ENCODE measurements around the gene KCNE3. TPM values are rescaled to one million over a fixed set of nuclear protein-coding genes. Genes with fewer than 3 reads are reported as not detected.

The KCNE3 gene
- total and polyA plus RNA-seq, 2 experiments from 2014 or later: 2.3 to 10.6 TPM

DNA sequence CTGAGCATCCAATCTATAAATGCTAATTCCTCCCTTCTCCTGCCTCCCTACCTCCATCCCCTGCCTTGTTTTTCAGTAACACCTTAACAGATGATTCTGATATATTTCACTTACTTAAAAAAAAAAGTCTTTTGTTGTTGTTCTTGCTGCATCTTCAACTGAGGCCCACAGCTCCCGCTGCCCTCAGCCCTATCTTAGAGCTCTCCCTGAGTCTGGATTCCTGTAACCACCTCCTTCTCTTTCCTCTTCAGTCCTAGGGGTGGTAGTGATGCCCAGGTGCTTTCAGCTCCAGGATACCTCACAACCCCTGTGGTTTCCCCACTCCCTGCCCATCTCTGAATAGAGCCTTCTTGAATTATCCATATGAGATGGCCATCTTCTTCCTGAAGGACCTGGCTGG lies 3.7 kb upstream of the KCNE3 start (continued):
- TF ChIP-seq, protein P1, sequence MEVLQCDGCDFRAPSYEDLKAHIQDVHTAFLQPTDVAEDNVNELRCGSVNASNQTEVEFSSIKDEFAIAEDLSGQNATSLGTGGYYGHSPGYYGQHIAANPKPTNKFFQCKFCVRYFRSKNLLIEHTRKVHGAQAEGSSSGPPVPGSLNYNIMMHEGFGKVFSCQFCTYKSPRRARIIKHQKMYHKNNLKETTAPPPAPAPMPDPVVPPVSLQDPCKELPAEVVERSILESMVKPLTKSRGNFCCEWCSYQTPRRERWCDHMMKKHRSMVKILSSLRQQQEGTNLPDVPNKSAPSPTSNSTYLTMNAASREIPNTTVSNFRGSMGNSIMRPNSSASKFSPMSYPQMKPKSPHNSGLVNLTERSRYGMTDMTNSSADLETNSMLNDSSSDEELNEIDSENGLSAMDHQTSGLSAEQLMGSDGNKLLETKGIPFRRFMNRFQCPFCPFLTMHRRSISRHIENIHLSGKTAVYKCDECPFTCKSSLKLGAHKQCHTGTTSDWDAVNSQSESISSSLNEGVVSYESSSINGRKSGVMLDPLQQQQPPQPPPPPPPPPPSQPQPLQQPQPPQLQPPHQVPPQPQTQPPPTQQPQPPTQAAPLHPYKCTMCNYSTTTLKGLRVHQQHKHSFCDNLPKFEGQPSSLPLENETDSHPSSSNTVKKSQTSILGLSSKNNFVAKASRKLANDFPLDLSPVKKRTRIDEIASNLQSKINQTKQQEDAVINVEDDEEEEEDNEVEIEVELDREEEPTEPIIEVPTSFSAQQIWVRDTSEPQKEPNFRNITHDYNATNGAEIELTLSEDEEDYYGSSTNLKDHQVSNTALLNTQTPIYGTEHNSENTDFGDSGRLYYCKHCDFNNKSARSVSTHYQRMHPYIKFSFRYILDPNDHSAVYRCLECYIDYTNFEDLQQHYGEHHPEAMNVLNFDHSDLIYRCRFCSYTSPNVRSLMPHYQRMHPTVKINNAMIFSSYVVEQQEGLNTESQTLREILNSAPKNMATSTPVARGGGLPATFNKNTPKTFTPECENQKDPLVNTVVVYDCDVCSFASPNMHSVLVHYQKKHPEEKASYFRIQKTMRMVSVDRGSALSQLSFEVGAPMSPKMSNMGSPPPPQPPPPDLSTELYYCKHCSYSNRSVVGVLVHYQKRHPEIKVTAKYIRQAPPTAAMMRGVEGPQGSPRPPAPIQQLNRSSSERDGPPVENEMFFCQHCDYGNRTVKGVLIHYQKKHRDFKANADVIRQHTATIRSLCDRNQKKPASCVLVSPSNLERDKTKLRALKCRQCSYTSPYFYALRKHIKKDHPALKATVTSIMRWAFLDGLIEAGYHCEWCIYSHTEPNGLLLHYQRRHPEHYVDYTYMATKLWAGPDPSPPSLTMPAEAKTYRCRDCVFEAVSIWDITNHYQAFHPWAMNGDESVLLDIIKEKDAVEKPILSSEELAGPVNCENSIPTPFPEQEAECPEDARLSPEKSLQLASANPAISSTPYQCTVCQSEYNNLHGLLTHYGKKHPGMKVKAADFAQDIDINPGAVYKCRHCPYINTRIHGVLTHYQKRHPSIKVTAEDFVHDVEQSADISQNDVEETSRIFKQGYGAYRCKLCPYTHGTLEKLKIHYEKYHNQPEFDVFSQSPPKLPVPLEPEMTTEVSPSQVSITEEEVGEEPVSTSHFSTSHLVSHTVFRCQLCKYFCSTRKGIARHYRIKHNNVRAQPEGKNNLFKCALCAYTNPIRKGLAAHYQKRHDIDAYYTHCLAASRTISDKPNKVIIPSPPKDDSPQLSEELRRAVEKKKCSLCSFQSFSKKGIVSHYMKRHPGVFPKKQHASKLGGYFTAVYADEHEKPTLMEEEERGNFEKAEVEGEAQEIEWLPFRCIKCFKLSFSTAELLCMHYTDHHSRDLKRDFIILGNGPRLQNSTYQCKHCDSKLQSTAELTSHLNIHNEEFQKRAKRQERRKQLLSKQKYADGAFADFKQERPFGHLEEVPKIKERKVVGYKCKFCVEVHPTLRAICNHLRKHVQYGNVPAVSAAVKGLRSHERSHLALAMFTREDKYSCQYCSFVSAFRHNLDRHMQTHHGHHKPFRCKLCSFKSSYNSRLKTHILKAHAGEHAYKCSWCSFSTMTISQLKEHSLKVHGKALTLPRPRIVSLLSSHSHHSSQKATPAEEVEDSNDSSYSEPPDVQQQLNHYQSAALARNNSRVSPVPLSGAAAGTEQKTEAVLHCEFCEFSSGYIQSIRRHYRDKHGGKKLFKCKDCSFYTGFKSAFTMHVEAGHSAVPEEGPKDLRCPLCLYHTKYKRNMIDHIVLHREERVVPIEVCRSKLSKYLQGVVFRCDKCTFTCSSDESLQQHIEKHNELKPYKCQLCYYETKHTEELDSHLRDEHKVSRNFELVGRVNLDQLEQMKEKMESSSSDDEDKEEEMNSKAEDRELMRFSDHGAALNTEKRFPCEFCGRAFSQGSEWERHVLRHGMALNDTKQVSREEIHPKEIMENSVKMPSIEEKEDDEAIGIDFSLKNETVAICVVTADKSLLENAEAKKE (CRISPR knock-in tag; IDR thresholded peaks at IDR 0.05): no peak
- TF ChIP-seq EZH2 (IDR thresholded peaks at IDR 0.05; ENCODE audit: low read depth, unreplicated experiment) (no peak), JUNB (IDR thresholded peaks at IDR 0.05; ENCODE audit: unreplicated experiment) (no peak)

DNA sequence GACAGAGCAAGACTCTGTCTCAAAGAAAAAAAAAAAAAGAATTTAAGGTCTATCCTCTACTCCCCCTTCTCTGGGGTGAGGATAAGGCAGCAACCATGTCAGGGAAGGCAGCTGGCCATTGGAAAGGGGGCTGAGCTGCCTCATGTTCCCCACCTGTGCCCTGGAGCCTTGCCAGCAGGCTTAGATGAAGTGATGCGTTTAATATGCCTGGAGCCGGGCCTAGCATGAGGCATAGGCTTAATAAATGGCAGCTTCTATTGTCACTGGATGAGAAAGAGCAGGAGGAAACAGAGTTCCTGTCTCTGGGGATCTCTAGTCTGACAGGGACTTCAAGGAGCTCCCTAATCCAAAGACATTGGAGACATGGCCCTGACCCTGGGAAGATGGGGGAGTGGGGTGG lies 3.2 kb upstream of the KCNE3 start:
- no peak for ATAC-seq
- peaks cover 13% of the 10 kb centered on the region for H3K4me1 ChIP-seq (ENCODE audit: insufficient read depth)

DNA sequence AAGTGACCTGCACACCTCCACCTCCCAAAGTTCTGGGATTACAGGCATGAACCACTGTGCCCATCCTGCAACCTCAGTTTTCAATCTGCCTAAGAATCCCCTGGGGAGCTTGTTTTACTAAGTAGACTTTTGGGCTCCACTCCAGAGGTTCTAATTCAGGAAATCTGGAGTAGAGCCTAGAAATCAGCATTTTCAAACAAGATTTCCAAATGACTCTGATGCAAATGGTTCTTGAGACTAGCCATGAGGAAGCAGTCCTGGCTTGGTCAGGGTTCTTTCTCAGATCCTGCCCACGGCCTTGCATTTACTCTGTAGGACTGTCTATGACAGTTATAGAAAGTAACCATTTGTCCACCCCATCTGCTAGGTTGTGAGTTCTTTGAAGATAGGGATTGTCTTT lies 1.6 kb upstream of the KCNE3 start:
- peaks cover 18% of the 10 kb centered on the region for H3K4me1 Mint-ChIP-seq
- no peaks in the 10 kb centered on the region for H3K36me3 Mint-ChIP-seq (ENCODE audit: low read depth)
- Histone ChIP-seq H3K9me2 (ENCODE audit: insufficient read depth) (peaks cover 23% of the 10 kb centered on the region), H3K4me2 (no peak overlapping the region), H3K27me3 (ENCODE audit: insufficient read depth) (peaks cover 11% of the 10 kb centered on the region; the same call in 1 of the 2 replicates), H4K20me1 (replicated peaks; ENCODE audit: insufficient read depth) (no peaks in the 10 kb centered on the region), H3K4me3 (no peak overlapping the region), H3K4me1 (ENCODE audit: insufficient read depth) (peaks cover 13% of the 10 kb centered on the region), H3K27ac (ENCODE audit: low read depth) (no peak overlapping the region), H3F3A (replicated peaks; ENCODE audit: low read depth) (no peaks in the 10 kb centered on the region), H3K36me3 (ENCODE audit: insufficient read depth) (no peaks in the 10 kb centered on the region), H3K79me2 (replicated peaks; ENCODE audit: insufficient read depth) (no peaks in the 10 kb centered on the region), H2AFZ (no peak overlapping the region)
- H3K9me3 Mint-ChIP-seq: no peaks in the 10 kb centered on the region
- DNase-seq (ENCODE audit: low spot score) (no peak), ATAC-seq (no peak)
- H3K4me3 Mint-ChIP-seq: no peak overlapping the region
- H3K27ac Mint-ChIP-seq: no peak overlapping the region
- peaks cover 14% of the 10 kb centered on the region for H3K27me3 Mint-ChIP-seq (ENCODE audit: insufficient read depth, low read depth, poor library complexity)
- TF ChIP-seq JUNB (IDR thresholded peaks at IDR 0.05; ENCODE audit: unreplicated experiment): no peak
- no peak for TF ChIP-seq POLR2AphosphoS5 (IDR thresholded peaks at IDR 0.05; ENCODE audit: low read depth)
- TF ChIP-seq, protein P2, sequence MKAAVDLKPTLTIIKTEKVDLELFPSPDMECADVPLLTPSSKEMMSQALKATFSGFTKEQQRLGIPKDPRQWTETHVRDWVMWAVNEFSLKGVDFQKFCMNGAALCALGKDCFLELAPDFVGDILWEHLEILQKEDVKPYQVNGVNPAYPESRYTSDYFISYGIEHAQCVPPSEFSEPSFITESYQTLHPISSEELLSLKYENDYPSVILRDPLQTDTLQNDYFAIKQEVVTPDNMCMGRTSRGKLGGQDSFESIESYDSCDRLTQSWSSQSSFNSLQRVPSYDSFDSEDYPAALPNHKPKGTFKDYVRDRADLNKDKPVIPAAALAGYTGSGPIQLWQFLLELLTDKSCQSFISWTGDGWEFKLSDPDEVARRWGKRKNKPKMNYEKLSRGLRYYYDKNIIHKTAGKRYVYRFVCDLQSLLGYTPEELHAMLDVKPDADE (IDR thresholded peaks at IDR 0.05): no peak
- no peak for TF ChIP-seq ZNF114 (CRISPR knock-in tag; IDR thresholded peaks at IDR 0.05)
- TF ChIP-seq CREB1 (CRISPR knock-in tag; IDR thresholded peaks at IDR 0.05; ENCODE audit: low read depth): no peak
- TF ChIP-seq, protein P3, sequence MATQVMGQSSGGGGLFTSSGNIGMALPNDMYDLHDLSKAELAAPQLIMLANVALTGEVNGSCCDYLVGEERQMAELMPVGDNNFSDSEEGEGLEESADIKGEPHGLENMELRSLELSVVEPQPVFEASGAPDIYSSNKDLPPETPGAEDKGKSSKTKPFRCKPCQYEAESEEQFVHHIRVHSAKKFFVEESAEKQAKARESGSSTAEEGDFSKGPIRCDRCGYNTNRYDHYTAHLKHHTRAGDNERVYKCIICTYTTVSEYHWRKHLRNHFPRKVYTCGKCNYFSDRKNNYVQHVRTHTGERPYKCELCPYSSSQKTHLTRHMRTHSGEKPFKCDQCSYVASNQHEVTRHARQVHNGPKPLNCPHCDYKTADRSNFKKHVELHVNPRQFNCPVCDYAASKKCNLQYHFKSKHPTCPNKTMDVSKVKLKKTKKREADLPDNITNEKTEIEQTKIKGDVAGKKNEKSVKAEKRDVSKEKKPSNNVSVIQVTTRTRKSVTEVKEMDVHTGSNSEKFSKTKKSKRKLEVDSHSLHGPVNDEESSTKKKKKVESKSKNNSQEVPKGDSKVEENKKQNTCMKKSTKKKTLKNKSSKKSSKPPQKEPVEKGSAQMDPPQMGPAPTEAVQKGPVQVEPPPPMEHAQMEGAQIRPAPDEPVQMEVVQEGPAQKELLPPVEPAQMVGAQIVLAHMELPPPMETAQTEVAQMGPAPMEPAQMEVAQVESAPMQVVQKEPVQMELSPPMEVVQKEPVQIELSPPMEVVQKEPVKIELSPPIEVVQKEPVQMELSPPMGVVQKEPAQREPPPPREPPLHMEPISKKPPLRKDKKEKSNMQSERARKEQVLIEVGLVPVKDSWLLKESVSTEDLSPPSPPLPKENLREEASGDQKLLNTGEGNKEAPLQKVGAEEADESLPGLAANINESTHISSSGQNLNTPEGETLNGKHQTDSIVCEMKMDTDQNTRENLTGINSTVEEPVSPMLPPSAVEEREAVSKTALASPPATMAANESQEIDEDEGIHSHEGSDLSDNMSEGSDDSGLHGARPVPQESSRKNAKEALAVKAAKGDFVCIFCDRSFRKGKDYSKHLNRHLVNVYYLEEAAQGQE (IDR thresholded peaks at IDR 0.05; ENCODE audit: unreplicated experiment): no peak

More for the DNA sequence above, 3.2 kb upstream of the KCNE3 start:
- Histone ChIP-seq H3K27ac (ENCODE audit: low read depth) (no peak overlapping the region), H3F3A (replicated peaks; ENCODE audit: low read depth) (no peaks in the 10 kb centered on the region), H3K9me2 (ENCODE audit: insufficient read depth) (peaks cover 22% of the 10 kb centered on the region), H3K79me2 (replicated peaks; ENCODE audit: insufficient read depth) (no peaks in the 10 kb centered on the region), H4K20me1 (replicated peaks; ENCODE audit: insufficient read depth) (no peaks in the 10 kb centered on the region), H3K4me3 (no peak overlapping the region), H3K4me2 (no peak overlapping the region), H2AFZ (no peak overlapping the region), H3K36me3 (ENCODE audit: insufficient read depth) (no peaks in the 10 kb centered on the region), H3K27me3 (ENCODE audit: insufficient read depth) (peaks cover 11% of the 10 kb centered on the region; the same call in 1 of the 2 replicates)
- Mint-ChIP-seq H3K36me3 (ENCODE audit: low read depth) (no peaks in the 10 kb centered on the region), H3K27ac (no peak overlapping the region), H3K4me1 (peaks cover 18% of the 10 kb centered on the region), H3K4me3 (no peak overlapping the region), H3K9me3 (no peaks in the 10 kb centered on the region), H3K27me3 (ENCODE audit: insufficient read depth, low read depth, poor library complexity) (peaks cover 13% of the 10 kb centered on the region)
- TF ChIP-seq EZH2phosphoT487 (IDR thresholded peaks at IDR 0.05; ENCODE audit: unreplicated experiment): no peak
- TF ChIP-seq ZNF114 (CRISPR knock-in tag; IDR thresholded peaks at IDR 0.05): no peak
- no peak for TF ChIP-seq NANOG (IDR thresholded peaks at IDR 0.05; ENCODE audit: borderline replicate concordance)
- TF ChIP-seq POLR2AphosphoS5 (IDR thresholded peaks at IDR 0.05; ENCODE audit: low read depth): no peak
- no peak for DNase-seq (ENCODE audit: low spot score)
